ENCODE measurements around the gene DDOST. TPM values are rescaled to one million over a fixed set of nuclear protein-coding genes. Genes with fewer than 3 reads are reported as not detected.

DDOST gene
- total RNA-seq, 5 donors from 2014 or later (not counting 1 experiment from before 2014, with no cell fraction given): 106 to 145 (median 124) TPM

- Histone ChIP-seq H3K9me3 (no peaks in the 10 kb centered on the region), H3K4me3 (ENCODE audit: control insufficient read depth in 1 of 2, extremely low read depth in 1 of 2, low read length in 1 of 2) (no peak overlapping the region), H3K27ac (ENCODE audit: low read length) (no peak overlapping the region), H3K27me3 (replicated peaks in 1 of 2; ENCODE audit: control insufficient read depth in 2 of 2, extremely low read depth in 1 of 2, insufficient read depth in 2 of 2, low read length in 1 of 2) (no peaks in the 10 kb centered on the region), H3K36me3 (ENCODE audit: control insufficient read depth in 2 of 2, extremely low read depth in 1 of 2, insufficient read depth in 1 of 2, low read length in 1 of 2) (peaks cover 9 to 33% of the 10 kb centered on the region in 2 donors), H3K4me1 (ENCODE audit: control insufficient read depth in 1 of 2, extremely low read depth in 1 of 2, insufficient read depth in 2 of 2, low read length in 2 of 2) (no peaks in the 10 kb centered on the region)
- peak overlapping the region in 1 of 2 donors; percentile 25 for H3K27ac Mint-ChIP-seq
- H3K9me3 Mint-ChIP-seq: no peaks in the 10 kb centered on the region
- ATAC-seq (replicated peaks in 1 of 4): peak; percentile 66 to 82 (median 76)
- peaks cover 36% of the 10 kb centered on the region for H3K36me3 Mint-ChIP-seq
- ChIA-PET POLR2A (no interaction called here), CTCF (interaction anchor here in 1 of 2 donors (1.0 kb wide), 1 partner anchor 14 kb away, joined by 3 read pairs; no protein-coding TSS in a partner anchor)
- H3K4me1 Mint-ChIP-seq: peaks cover 2 to 8% (median 5%) of the 10 kb centered on the region in 3 donors
- WGBS (ENCODE audit: insufficient coverage): 58% methylated on average over 3 of the region's 6 CpGs
- DNase-seq: peak in 30 of 35 experiments; percentile 6 to 81 (median 42)
- no peak overlapping the region for H3K4me3 Mint-ChIP-seq
- no peaks in the 10 kb centered on the region for H3K27me3 Mint-ChIP-seq
Observed at GRCh38 chr1:20640183-20640597, 21.0 kb downstream of the DDOST start.

DNA sequence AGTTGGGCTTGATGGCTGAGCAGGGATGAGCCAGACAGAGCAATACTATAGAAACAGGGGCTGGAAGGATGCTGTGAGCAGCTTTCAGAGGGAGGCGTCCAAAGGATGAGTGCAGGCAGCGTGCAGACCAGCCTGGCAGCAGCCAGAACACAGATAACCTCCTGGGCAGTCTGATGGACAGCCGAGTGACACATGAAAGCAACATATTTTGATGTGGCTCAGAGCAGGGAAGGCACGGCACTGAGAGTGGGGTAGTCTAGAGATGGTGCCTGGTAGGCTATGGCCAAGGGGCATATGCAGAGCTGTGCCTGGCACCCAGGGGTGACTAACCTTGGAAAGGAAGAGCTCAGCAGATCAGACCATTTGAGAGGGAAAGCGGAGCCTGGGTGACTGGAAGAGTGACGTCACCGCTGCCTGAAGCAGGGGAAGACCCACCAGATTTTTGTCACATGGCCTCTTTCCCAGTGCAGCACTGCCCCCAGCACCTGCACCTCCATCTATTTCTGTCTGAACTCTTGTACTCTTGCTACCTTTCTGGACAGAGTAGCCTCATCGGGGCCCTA, 24.3 kb downstream of the DDOST start:
- Mint-ChIP-seq H3K4me3 (no peak overlapping the region), H3K27ac (no peak overlapping the region), H3K36me3 (peaks cover 30% of the 10 kb centered on the region), H3K9me3 (no peaks in the 10 kb centered on the region), H3K27me3 (no peaks in the 10 kb centered on the region), H3K4me1 (peaks cover 11 to 17% (median 16%) of the 10 kb centered on the region in 3 donors)
- 92% methylated on average over 8 of the region's 8 CpGs for WGBS (ENCODE audit: insufficient coverage)
- no peak for ATAC-seq (replicated peaks in 1 of 4)
- Histone ChIP-seq H3K4me1 (ENCODE audit: control insufficient read depth in 1 of 2, extremely low read depth in 1 of 2, insufficient read depth in 2 of 2, low read length in 2 of 2) (peaks cover 3 to 18% of the 10 kb centered on the region in 2 experiments), H3K27me3 (replicated peaks in 1 of 2; ENCODE audit: control insufficient read depth in 2 of 2, extremely low read depth in 1 of 2, insufficient read depth in 2 of 2, low read length in 1 of 2) (no peaks in the 10 kb centered on the region), H3K9me3 (no peaks in the 10 kb centered on the region), H3K27ac (ENCODE audit: low read length) (no peak overlapping the region), H3K36me3 (ENCODE audit: control insufficient read depth in 2 of 2, extremely low read depth in 1 of 2, insufficient read depth in 1 of 2, low read length in 1 of 2) (peaks cover 7 to 22% of the 10 kb centered on the region in 2 donors), H3K4me3 (ENCODE audit: control insufficient read depth in 1 of 2, extremely low read depth in 1 of 2, low read length in 1 of 2) (no peak overlapping the region)
- ChIA-PET CTCF (interaction anchor here in 1 of 2 donors (1.1 kb wide), 1 partner anchor 25 kb away, joined by 3 read pairs; the partner anchor contains the start of gene DDOST), POLR2A (interaction anchor here in 1 of 2 donors (0.5 kb wide), 1 partner anchor 147 kb away, joined by 3 read pairs; no protein-coding TSS in a partner anchor)
- DNase-seq: no peak

GRCh38 chr1:20634594-20635084, 26.5 kb downstream of the DDOST start:
- H3K36me3 Mint-ChIP-seq: peaks cover 20% of the 10 kb centered on the region
- Histone ChIP-seq H3K27me3 (replicated peaks in 1 of 2; ENCODE audit: control insufficient read depth in 2 of 2, extremely low read depth in 1 of 2, insufficient read depth in 2 of 2, low read length in 1 of 2) (no peaks in the 10 kb centered on the region), H3K4me3 (ENCODE audit: control insufficient read depth in 1 of 2, extremely low read depth in 1 of 2, low read length in 1 of 2) (peak overlapping the region; percentile 66 to 72), H3K36me3 (ENCODE audit: control insufficient read depth in 2 of 2, extremely low read depth in 1 of 2, insufficient read depth in 1 of 2, low read length in 1 of 2) (peaks cover 0 to 17% of the 10 kb centered on the region in 2 donors), H3K4me1 (ENCODE audit: control insufficient read depth in 1 of 2, extremely low read depth in 1 of 2, insufficient read depth in 2 of 2, low read length in 2 of 2) (peaks cover 3 to 18% of the 10 kb centered on the region in 2 experiments), H3K9me3 (no peaks in the 10 kb centered on the region), H3K27ac (ENCODE audit: low read length) (no peak overlapping the region)
- H3K4me3 Mint-ChIP-seq: peak overlapping the region; percentile 87 to 88 (median 87)
- POLR2A ChIA-PET: interaction anchor here (0.6 to 1.4 kb wide), 2 partner anchors 26 to 38 kb away, joined by 10 to 11 read pairs; partner anchors contain the start of gene DDOST (in 1 of the 2)
- WGBS (ENCODE audit: insufficient coverage): 0% methylated on average over 1 of the region's 4 CpGs
- H3K9me3 Mint-ChIP-seq: no peaks in the 10 kb centered on the region
- ATAC-seq (replicated peaks in 1 of 4) (peak in 3 of 4 experiments; percentile 13 to 54 (median 17)), DNase-seq (peak in 15 of 35 experiments; percentile 7 to 46 (median 16))
- CTCF ChIA-PET: interaction anchor here in 1 of 2 donors (0.9 to 1.8 kb wide), 5 partner anchors 11 to 152 kb away, joined by 3 to 17 read pairs (median 5); partner anchors contain the start of genes DDOST and HP1BP3
- H3K27ac Mint-ChIP-seq: peak overlapping the region; percentile 85 to 95
- peaks cover 8 to 15% (median 9%) of the 10 kb centered on the region in 3 donors for H3K4me1 Mint-ChIP-seq
- no peaks in the 10 kb centered on the region for H3K27me3 Mint-ChIP-seq

DNA sequence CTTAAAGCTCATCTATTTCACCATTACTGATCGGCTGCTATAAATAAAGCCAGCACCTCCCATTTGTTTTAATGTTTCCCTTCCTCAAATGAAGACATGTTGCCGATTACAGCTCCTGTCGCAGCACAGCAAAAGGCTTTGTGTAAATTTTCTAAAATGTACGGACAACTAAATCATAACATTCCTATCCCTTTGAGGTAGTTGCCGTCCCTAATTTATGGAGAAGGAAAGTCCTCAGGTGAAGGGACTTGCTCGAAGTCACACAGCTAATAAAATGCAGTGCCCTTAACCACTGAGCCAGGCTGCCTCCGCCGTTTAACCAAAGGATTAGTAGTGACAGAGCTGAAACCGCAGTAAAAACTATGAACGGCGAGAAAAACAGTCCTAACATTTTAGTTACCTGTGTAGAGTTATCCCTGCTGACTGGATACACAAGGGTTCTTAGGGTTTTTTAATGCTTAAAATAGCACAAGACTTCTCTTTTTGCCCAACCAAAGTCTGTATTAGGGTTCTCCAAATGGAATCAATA, 27.0 kb downstream of the DDOST start:
- POLR2A ChIA-PET: interaction anchor here (0.5 to 1.4 kb wide), 5 partner anchors 27 to 700 kb away, joined by 4 to 11 read pairs (median 8); partner anchors contain the start of gene DDOST (in 1 of the 2)
- 6% methylated on average over 5 of the region's 11 CpGs for WGBS (ENCODE audit: insufficient coverage)
- DNase-seq (peak in 7 of 35 experiments; percentile 5 to 20 (median 11)), ATAC-seq (replicated peaks in 1 of 4) (peak; percentile 7 to 26 (median 18))
- Histone ChIP-seq H3K27ac (ENCODE audit: low read length) (peak overlapping the region; percentile 62), H3K4me1 (ENCODE audit: control insufficient read depth in 1 of 2, extremely low read depth in 1 of 2, insufficient read depth in 2 of 2, low read length in 2 of 2) (peaks cover 3 to 18% of the 10 kb centered on the region in 2 experiments), H3K4me3 (ENCODE audit: control insufficient read depth in 1 of 2, extremely low read depth in 1 of 2, low read length in 1 of 2) (peak overlapping the region; percentile 66 to 72), H3K36me3 (ENCODE audit: control insufficient read depth in 2 of 2, extremely low read depth in 1 of 2, insufficient read depth in 1 of 2, low read length in 1 of 2) (peaks cover 0 to 15% of the 10 kb centered on the region in 2 donors), H3K9me3 (no peaks in the 10 kb centered on the region), H3K27me3 (replicated peaks in 1 of 2; ENCODE audit: control insufficient read depth in 2 of 2, extremely low read depth in 1 of 2, insufficient read depth in 2 of 2, low read length in 1 of 2) (no peaks in the 10 kb centered on the region)
- Mint-ChIP-seq H3K4me3 (peak overlapping the region; percentile 87 to 88 (median 87)), H3K27me3 (no peaks in the 10 kb centered on the region), H3K27ac (peak overlapping the region; percentile 85 to 95), H3K36me3 (peaks cover 17% of the 10 kb centered on the region), H3K9me3 (peaks cover 0 to 2% (median 0%) of the 10 kb centered on the region in 3 donors), H3K4me1 (peaks cover 8 to 15% (median 9%) of the 10 kb centered on the region in 3 donors)
- CTCF ChIA-PET: interaction anchor here in 1 of 2 donors (0.6 to 1.8 kb wide), 9 partner anchors 8 to 153 kb away, joined by 3 to 17 read pairs (median 5); partner anchors contain the start of genes DDOST and HP1BP3

DNA sequence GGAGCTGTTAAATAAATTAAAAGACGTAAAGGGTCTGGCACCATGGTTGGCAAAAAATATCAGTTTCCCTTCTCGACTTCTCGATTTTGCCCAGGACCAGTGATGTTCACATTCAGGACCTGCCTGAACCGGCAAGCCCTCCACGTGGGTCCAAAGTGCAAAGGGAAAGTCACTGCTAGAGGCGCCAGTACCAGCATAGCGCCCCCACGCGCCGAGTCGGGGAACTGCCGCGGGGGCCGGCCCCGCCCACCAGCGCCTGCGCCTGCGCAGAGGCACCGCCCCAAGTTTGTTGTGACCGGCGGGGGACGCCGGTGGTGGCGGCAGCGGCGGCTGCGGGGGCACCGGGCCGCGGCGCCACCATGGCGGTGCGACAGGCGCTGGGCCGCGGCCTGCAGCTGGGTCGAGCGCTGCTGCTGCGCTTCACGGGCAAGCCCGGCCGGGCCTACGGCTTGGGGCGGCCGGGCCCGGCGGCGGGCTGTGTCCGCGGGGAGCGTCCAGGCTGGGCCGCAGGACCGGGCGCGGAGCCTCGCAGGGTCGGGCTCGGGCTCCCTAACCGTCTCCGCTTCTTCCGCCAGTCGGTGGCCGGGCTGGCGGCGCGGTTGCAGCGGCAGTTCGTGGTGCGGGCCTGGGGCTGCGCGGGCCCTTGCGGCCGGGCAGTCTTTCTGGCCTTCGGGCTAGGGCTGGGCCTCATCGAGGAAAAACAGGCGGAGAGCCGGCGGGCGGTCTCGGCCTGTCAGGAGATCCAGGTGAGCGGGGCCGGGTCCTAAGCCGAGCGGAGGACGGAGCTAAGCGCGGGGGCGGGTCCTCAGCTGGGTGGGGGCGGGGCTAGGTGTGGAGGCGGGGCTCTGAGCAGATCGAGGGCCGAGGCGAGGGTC, 27.7 kb downstream of the DDOST start, which contains the start of gene PINK1:
PINK1 (plus strand) TSS at position 269 of the 875 bp plus-strand sequence; CDS start at position 360, 91 bp downstream.
- 2% methylated on average over 91 of the region's 93 CpGs for WGBS (ENCODE audit: insufficient coverage)
- Histone ChIP-seq H3K4me3 (ENCODE audit: control insufficient read depth in 1 of 2, extremely low read depth in 1 of 2, low read length in 1 of 2) (peak within 1 kb of the TSS; percentile 66 to 72), H3K27me3 (replicated peaks in 1 of 2; ENCODE audit: control insufficient read depth in 2 of 2, extremely low read depth in 1 of 2, insufficient read depth in 2 of 2, low read length in 1 of 2) (no peaks in the 10 kb centered on the region), H3K27ac (ENCODE audit: low read length) (peak within 1 kb of the TSS; percentile 62), H3K9me3 (no peaks in the 10 kb centered on the region), H3K36me3 (ENCODE audit: control insufficient read depth in 2 of 2, extremely low read depth in 1 of 2, insufficient read depth in 1 of 2, low read length in 1 of 2) (peaks cover 0 to 10% of the 10 kb centered on the region in 2 donors), H3K4me1 (ENCODE audit: control insufficient read depth in 1 of 2, extremely low read depth in 1 of 2, insufficient read depth in 2 of 2, low read length in 2 of 2) (peaks cover 3 to 18% of the 10 kb centered on the region in 2 experiments)
- H3K27ac Mint-ChIP-seq: peak within 1 kb of the TSS; percentile 85 to 95
- DNase-seq: peak; percentile 63 to 94 (median 82)
- peaks cover 8 to 15% (median 9%) of the 10 kb centered on the region in 3 donors for H3K4me1 Mint-ChIP-seq
- ChIA-PET POLR2A (interaction anchor here in 1 of 2 donors (0.5 to 1.4 kb wide), 5 partner anchors 27 to 1766 kb away, joined by 3 to 10 read pairs (median 6); partner anchors contain the start of gene DDOST), CTCF (interaction anchor here (0.6 to 1.8 kb wide), 11 partner anchors 8 to 153 kb away, joined by 3 to 17 read pairs (median 4); partner anchors contain the start of genes DDOST (in 1 of the 2) and HP1BP3 (in 1 of the 2))
- H3K4me3 Mint-ChIP-seq: peak within 1 kb of the TSS; percentile 87 to 88 (median 87)
- ATAC-seq (replicated peaks in 1 of 4): peak; percentile 91 to 94 (median 93)
- peaks cover 10% of the 10 kb centered on the region for H3K36me3 Mint-ChIP-seq
- H3K27me3 Mint-ChIP-seq: peaks cover 0 to 3% of the 10 kb centered on the region in 2 donors
- peaks cover 0 to 6% (median 0%) of the 10 kb centered on the region in 3 donors for H3K9me3 Mint-ChIP-seq
